ENCODE results near the gene KLHL21.

Gene KLHL21

DNA sequence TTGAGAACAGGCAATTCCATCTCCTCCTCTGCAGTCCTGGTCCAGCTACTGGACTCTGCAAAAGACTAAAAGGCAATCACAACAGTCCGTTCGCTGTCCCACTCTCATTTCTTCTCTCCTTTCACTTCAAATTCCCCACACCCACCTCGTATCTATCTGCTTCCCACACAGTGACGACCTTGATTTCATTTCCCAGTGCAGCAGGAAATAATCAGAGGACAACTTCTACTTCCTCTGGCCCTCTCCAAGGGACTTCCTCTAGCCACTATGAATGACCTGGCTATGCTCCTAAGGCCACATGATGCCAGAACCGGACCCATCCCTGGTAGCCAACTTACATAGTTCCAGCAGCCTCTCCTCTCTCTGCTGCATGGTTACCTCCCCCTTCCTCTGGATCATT is 56.3 kb downstream of the KLHL21 start:
- DNase-seq = no peak

DNA sequence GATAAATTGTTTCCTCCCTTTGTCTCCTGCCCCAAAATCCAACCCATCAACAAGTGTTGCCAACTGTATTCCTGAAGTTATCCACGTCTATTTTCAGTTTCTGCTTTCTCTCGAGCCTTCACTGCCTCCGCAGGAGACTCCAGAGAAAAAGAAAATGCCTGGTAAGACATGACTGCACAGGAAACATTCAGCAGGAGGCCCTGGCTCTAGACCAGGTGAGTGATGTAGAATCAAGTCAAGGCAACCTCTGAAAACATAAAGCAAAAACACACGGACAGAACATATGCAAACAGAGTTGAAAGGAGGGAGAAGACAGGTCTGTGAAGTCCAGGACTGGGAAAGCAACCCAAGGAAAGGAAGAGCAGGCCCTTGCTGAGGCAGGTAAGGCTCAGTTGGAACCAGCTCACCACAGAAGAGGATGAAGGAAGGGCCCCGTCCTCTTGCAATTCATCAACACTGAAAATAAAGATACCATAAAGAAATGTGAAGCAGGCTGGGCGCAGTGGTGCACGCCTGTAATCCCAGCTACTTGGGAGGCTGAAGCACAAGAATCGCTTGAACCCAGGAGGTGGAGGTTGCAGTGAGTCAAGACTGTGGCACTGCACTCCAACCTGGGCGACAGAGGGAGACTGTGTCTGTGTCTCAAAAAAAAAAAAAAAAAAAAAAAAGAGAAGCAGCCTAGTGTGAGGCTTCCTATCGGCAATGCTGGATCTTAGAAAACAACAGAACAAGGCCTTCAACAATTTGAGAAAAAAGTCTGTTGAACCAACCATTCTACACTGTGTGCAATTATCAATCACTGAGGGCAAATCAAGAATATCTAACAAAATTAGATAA is 57.2 kb downstream of the KLHL21 start:
- peak in 1 of 2 donors; percentile 10 for DNase-seq

DNA sequence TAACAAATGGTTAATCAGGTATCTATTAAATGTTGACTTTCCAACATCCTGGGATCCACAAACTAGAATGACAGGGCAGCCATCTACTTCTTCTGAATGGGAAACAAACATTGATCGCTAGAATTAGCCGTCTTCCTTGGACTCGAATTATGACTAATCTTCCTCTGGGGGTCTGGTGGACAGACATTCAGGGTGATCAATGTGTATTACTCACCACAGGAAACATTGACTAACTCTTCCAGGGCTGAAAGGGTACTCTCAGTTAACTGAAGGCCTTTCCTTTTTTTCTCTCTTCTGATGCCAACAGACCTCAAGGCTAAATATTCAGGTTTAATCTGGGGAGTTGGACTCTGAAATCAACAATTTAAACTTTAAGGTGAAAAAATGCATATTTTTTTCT is 57.8 kb downstream of the KLHL21 start:
- no peak for DNase-seq

Measured in CD4-positive, alpha-beta T cell treated with Interferon alpha-2 for 1 hour (primary cell).